Measurements from ENCODE around the gene SNAP91. TPM values are rescaled to one million over a fixed set of nuclear protein-coding genes. Genes with fewer than 3 reads are reported as not detected.
"Not testable (repeated sequence)": the region's sequence is repeated elsewhere in the genome, so short reads cannot be mapped to it uniquely, and the experiment has no call there.

Gene SNAP91
- total RNA-seq, 2 donors from 2014 or later: not detected

DNA sequence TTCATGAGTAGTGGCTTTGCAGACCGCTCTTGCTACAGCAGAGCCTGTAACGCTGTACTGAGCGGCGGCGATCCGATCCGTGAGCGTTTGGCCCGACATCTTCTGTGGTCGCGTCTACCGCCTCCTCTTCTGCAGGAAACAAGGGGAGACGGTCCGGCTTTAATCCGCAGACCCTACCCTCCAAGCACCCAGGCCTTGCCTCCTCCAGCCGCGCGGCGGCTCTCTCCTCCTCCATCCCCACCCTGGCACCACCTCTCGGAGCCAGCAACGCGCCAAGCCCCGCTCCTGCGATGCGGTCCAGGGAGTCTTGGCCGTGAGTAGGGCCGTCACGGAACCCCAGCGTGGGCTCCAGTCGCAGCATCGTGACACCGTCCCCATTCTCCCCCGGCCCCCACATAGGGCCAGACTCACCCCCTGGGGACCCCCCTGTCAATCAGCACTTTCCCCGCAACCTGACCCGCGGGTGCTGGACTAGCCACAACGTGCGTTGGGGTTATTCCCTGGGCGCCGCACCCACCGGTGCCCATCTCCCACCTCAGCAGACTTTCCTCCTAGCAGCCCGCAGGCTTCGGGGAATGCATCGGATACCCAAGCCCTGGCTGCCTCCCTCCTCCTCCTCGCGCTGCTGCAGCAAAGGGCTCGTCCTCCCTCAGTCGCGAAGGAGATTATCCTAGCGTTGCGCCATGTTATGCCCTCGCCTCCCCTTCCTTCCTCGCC is 914 bp downstream of the SNAP91 start:
- peak overlapping the region in 1 of 2 donors; percentile 58 for H3K4me3 Mint-ChIP-seq
- peak in 1 of 2 donors; percentile 0 for DNase-seq
- H3K27me3 Mint-ChIP-seq (ENCODE audit: low read depth): peaks cover 38% of the 10 kb centered on the region

DNA sequence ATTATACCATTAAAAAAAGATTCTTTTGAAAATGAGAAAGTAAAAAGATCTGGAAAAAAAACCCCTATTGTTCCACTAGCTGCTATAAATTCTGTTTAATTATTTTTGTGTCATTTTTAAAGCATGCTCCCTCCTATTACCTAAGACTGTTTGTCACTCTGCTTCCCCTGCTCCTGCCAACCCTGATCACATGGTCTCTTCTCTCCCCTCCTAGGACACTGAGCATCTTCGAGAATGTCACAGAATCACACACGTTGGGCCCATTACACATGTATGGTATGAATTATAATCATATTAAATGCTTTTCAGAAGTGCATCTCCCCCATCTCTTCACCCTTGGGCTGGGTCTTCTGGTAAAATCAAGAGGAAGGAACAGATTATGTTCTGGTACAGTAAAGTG is 6.2 kb downstream of the SNAP91 start:
- Mint-ChIP-seq H3K27ac (no peak overlapping the region), H3K4me1 (ENCODE audit: low read depth) (no peaks in the 10 kb centered on the region), H3K27me3 (ENCODE audit: low read depth) (peaks cover 20% of the 10 kb centered on the region), H3K36me3 (ENCODE audit: insufficient read depth in 2 of 2) (no peaks in the 10 kb centered on the region), H3K4me3 (no peak overlapping the region), H3K9me3 (no peaks in the 10 kb centered on the region)
- ATAC-seq (replicated peaks in 1 of 2) (no peak), DNase-seq (no peak)

More for the DNA sequence above, 914 bp downstream of the SNAP91 start:
- H3K9me3 Mint-ChIP-seq: peaks cover 2 to 4% of the 10 kb centered on the region in 2 donors
- no peak overlapping the region for H3K27ac Mint-ChIP-seq
- H3K36me3 Mint-ChIP-seq (ENCODE audit: insufficient read depth in 2 of 2): peaks cover 2% of the 10 kb centered on the region in 2 donors
- no peak for ATAC-seq (replicated peaks in 1 of 2)
- peaks cover 4% of the 10 kb centered on the region for H3K4me1 Mint-ChIP-seq (ENCODE audit: low read depth)

DNA sequence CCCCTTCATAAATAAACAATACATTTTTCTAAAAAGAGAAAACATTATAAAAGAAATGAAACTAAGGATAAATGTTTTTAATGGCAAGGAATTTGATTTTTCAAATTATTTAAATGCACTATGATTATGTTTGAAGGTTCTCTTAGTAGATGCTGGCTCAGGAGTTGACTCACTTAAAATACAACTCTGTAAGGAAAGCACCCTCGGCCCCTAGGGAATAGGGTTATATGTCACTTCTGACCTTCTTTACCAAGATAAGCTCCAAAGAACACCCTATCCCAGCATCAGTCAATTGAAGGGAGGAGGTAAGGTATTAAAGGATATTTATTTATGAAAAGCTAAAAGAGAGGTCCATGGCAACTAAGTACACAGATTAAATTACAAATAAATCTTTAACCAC is 6.8 kb downstream of the SNAP91 start:
- H3K9me3 Mint-ChIP-seq: no peaks in the 10 kb centered on the region
- no peaks in the 10 kb centered on the region for H3K4me1 Mint-ChIP-seq (ENCODE audit: low read depth)
- ATAC-seq (replicated peaks in 1 of 2) (no peak), DNase-seq (no peak)
- H3K27me3 Mint-ChIP-seq (ENCODE audit: low read depth): peaks cover 13% of the 10 kb centered on the region
- no peak overlapping the region for H3K27ac Mint-ChIP-seq
- H3K4me3 Mint-ChIP-seq: no peak overlapping the region
- H3K36me3 Mint-ChIP-seq (ENCODE audit: insufficient read depth in 2 of 2): no peaks in the 10 kb centered on the region

DNA sequence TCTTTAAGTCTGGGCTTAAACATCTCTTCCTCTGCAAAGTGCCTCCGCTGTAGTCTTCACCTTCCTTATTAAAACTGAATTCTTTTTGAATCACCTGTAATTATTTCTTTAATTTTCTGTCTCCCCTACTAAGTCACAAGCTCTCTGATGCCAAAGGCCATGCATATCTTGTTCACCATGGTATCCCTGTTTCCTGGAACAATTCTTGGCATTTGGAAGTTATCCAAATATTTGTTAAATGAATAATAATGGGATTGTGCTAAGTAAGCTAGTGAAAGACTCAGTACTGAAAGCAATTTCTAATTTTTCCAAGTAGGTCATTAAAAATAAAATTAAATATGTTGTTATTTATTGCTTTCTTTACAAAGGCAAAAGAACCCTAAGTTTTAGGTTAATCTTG is 12.2 kb downstream of the SNAP91 start:
- Mint-ChIP-seq H3K4me1 (ENCODE audit: low read depth) (no peaks in the 10 kb centered on the region), H3K27me3 (ENCODE audit: low read depth) (no peaks in the 10 kb centered on the region), H3K4me3 (no peak overlapping the region), H3K9me3 (peaks cover 1 to 4% of the 10 kb centered on the region in 2 donors), H3K36me3 (ENCODE audit: insufficient read depth in 2 of 2) (no peaks in the 10 kb centered on the region), H3K27ac (no peak overlapping the region)
- no peak for ATAC-seq (replicated peaks in 1 of 2)
- DNase-seq: no peak

DNA sequence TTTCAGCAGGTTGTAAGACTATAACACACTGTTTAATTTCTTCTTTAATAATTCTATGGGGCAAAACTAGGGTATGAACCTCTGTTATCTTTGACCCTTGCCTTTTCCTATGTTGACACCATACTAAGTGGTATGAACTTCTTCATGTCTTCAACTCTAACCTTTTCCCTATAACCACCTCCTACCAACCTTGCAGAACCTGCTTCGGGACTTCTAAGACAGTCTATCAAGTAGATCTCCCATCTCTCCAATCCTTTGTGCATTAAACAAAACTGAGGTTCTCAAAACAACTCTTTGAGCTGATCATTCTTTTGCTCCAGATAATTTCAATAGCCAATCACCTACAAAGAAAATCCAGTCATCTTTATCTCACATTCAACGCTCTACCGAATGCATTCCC is 23.4 kb downstream of the SNAP91 start:
- no peak for DNase-seq
- H3K4me3 Mint-ChIP-seq: no peak overlapping the region
- H3K4me1 Mint-ChIP-seq (ENCODE audit: low read depth): no peaks in the 10 kb centered on the region

DNA sequence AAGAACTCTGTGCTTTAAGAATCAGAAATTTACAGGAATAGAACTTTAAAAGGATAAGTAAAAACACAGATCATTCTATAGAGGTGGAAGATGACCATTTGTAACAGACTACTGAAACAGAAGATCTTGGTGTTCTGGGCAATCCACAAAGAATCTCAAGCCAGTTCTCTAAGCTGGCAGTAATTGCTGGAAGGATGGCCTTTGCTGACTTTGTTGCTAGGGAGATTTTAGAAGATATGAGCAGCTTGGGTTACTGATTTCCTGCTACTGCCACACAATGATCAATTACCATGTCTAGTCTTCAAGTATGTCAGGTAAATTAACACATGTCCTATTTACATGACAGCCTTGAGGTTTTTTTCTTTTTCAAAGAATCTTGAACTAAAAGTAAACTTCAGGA is 31.1 kb downstream of the SNAP91 start:
- Mint-ChIP-seq H3K27me3 (ENCODE audit: low read depth) (no peaks in the 10 kb centered on the region), H3K4me1 (ENCODE audit: low read depth) (no peaks in the 10 kb centered on the region), H3K36me3 (ENCODE audit: insufficient read depth in 2 of 2) (no peaks in the 10 kb centered on the region), H3K9me3 (peaks cover 0 to 1% of the 10 kb centered on the region in 2 donors), H3K27ac (no peak overlapping the region), H3K4me3 (no peak overlapping the region)
- no peak for DNase-seq
- ATAC-seq (replicated peaks in 1 of 2): no peak

More for the DNA sequence above, 23.4 kb downstream of the SNAP91 start:
- H3K36me3 Mint-ChIP-seq (ENCODE audit: insufficient read depth in 2 of 2): no peaks in the 10 kb centered on the region
- H3K27ac Mint-ChIP-seq: no peak overlapping the region
- H3K27me3 Mint-ChIP-seq (ENCODE audit: low read depth): no peaks in the 10 kb centered on the region
- ATAC-seq (replicated peaks in 1 of 2): no peak
- peaks cover 3 to 6% of the 10 kb centered on the region in 2 donors for H3K9me3 Mint-ChIP-seq

DNA sequence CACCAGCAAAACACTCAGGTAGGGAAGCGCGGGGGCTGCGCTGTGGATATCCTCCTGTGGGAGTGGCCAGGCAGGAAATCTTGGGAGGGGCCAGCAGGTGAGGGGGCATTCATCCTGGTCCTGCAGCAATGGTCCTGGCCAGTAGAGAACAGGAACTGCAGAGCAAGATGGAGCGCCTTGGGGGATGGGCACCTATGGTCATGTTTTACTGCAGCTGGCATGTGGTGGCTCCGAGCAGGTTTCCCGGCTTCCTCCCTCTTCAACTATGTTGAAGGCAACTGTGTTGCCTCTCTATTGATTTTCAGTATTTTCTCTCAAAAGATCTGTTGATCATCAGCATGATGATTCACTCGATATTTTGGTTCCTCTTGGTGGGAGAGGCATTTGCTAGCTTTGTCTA is 70.9 kb downstream of the SNAP91 start:
- no peak for ATAC-seq (replicated peaks in 1 of 2)
- Mint-ChIP-seq H3K4me1 (ENCODE audit: low read depth) (no peaks in the 10 kb centered on the region), H3K4me3 (no peak overlapping the region), H3K27me3 (ENCODE audit: low read depth) (peaks cover 6% of the 10 kb centered on the region), H3K27ac (no peak overlapping the region), H3K36me3 (ENCODE audit: insufficient read depth in 2 of 2) (no peaks in the 10 kb centered on the region), H3K9me3 (peaks cover 0 to 2% of the 10 kb centered on the region in 2 donors)
- DNase-seq: no peak

DNA sequence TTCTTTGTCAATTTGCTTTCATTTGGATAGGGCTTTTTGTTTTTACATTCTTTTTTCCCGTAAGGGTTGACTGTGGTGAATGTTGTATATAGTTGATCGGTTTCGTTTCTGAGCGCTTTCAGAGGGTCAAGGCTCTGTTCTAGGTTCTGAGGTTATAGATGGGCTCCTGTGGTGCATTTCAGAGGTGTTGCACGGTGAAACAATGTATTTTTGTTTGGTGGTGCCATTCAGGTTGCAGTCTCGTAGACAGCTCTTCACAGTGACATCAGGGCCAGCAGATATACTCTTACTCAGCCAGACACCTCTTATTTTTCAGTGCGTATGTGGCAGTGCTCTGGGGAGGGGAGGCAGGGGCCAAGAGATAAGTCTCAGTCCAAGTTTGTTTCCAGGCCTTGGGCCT is 72.1 kb downstream of the SNAP91 start:
- H3K9me3 Mint-ChIP-seq: peaks cover 0 to 2% of the 10 kb centered on the region in 2 donors
- ATAC-seq (replicated peaks in 1 of 2) (no peak), DNase-seq (no peak)
- H3K27ac Mint-ChIP-seq: no peak overlapping the region
- peaks cover 6% of the 10 kb centered on the region for H3K27me3 Mint-ChIP-seq (ENCODE audit: low read depth)
- no peaks in the 10 kb centered on the region for H3K36me3 Mint-ChIP-seq (ENCODE audit: insufficient read depth in 2 of 2)
- H3K4me1 Mint-ChIP-seq (ENCODE audit: low read depth): no peaks in the 10 kb centered on the region
- H3K4me3 Mint-ChIP-seq: no peak overlapping the region

DNA sequence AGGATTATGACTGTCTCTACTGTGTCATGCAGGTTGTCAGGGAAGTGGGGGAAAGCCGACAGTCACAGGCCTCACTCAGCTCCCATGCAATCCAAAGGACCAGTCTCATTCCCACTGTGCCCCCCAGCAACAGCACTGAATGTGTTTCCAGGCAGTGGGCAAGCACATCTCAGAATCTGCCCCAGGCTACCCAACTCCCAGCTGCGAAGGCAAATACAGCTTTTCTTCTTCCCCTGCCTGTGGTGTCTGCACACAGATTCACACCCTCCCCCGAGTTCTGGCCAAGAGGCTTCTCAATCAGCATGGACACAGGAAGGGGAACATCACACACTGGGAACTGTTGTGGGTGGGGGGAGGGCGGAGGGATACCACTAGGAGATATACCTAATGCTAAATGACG is 75.3 kb downstream of the SNAP91 start:
- peaks cover 0 to 5% of the 10 kb centered on the region in 2 donors for H3K9me3 Mint-ChIP-seq
- H3K4me3 Mint-ChIP-seq: no peak overlapping the region
- no peak for ATAC-seq (replicated peaks in 1 of 2)
- no peak for DNase-seq
- peaks cover 0 to 2% of the 10 kb centered on the region in 2 donors for H3K36me3 Mint-ChIP-seq (ENCODE audit: insufficient read depth in 2 of 2)
- H3K4me1 Mint-ChIP-seq (ENCODE audit: low read depth): no peaks in the 10 kb centered on the region
- no peak overlapping the region for H3K27ac Mint-ChIP-seq
- peaks cover 6% of the 10 kb centered on the region for H3K27me3 Mint-ChIP-seq (ENCODE audit: low read depth)

DNA sequence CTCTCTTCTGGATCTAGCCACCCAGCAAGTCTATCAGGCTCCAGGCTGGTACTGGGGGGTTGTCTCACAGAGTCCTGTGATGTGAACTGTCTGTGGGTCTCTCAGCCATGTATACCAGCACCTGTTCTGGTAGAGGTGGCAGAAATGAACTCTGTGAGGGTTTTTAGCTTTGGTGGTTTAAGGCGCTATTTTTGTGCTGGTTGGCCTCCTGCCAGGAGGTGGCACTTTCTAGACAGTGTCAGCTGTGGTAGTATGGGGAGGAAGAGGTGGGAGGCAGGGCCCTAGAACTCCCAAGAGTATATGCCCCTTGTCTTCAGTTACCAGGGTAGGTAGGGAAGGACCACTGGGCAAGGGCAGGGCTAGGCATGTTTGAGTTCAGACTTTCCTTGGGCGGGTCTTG is 75.8 kb downstream of the SNAP91 start:
- Mint-ChIP-seq H3K9me3 (peaks cover 0 to 5% of the 10 kb centered on the region in 2 donors), H3K36me3 (ENCODE audit: insufficient read depth in 2 of 2) (peaks cover 0 to 2% of the 10 kb centered on the region in 2 donors), H3K4me3 (no peak overlapping the region), H3K27ac (no peak overlapping the region), H3K27me3 (ENCODE audit: low read depth) (peaks cover 6% of the 10 kb centered on the region), H3K4me1 (ENCODE audit: low read depth) (no peaks in the 10 kb centered on the region)
- ATAC-seq (replicated peaks in 1 of 2) (no peak), DNase-seq (no peak)

DNA sequence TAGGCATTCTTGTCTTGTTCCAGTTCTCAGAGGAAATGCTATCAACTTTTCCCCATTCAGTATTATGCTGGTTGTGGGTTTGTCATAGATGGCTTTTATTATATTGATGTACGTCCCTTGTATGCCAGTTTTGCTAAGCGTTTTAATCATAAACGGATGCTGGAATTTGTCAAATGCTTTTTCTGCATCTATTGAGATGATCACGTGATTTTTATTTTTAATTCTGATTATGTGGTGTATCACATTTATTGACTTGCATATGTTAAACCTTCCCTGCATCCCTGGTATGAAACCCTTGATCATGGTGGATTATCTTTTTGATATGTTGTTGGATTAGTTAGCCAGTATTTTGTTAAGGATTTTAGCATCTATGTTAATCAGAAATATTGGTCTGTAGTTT is 79.0 kb downstream of the SNAP91 start:
- H3K4me1 Mint-ChIP-seq (ENCODE audit: low read depth); H3K27me3 Mint-ChIP-seq (ENCODE audit: low read depth); DNase-seq; H3K4me3 Mint-ChIP-seq; H3K36me3 Mint-ChIP-seq (ENCODE audit: insufficient read depth in 2 of 2); H3K27ac Mint-ChIP-seq; H3K9me3 Mint-ChIP-seq; ATAC-seq (replicated peaks in 1 of 2): not testable (repeated sequence)

DNA sequence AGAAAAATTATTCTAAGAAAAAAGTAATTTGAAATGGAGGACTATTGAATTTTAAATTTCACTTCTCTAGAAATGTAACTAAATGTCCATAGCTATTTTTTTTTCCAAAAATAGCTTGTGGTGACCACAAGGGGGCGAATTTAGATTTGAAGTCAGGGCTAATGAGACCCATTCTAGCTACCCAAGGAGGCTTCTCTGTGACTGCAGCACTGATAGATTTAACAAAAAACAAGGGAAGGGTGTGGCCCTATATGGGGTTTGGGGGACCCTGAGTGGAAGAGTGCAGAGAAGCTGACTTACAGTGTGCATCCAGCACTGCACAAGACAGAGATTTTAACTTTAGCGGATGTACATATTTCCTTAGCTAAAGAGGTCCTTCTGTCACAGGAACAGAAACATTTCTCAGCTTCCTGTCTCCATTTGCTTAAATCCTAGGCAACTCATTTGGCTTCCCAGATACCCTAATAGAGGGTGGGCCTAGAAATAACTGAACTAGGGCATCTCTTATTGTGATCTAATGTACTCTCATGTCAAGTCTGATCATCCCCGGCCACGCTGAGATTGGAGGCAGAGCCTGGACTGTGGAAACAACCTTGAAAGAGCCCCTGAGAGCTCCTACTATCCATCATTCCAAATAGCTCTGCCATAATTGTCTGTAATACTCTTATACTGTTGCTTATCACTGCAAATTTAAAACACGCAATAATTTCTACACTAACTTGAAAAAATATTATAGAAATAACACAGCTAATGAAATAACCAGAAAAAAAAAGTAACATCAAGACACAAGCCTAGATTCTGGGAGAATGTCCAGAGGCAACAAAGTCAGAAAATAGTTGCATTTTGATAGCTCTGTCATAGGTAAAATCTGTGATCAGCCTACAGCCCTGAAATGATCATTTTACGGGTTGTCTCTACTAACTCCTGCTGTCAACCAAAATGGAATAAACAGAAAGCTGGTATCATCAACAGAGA is 93.6 kb downstream of the SNAP91 start:
- H3K27ac Mint-ChIP-seq: no peak overlapping the region
- no peaks in the 10 kb centered on the region for H3K36me3 Mint-ChIP-seq (ENCODE audit: insufficient read depth in 2 of 2)
- no peaks in the 10 kb centered on the region for H3K9me3 Mint-ChIP-seq
- no peak overlapping the region for H3K4me3 Mint-ChIP-seq
- no peaks in the 10 kb centered on the region for H3K27me3 Mint-ChIP-seq (ENCODE audit: low read depth)
- ATAC-seq (replicated peaks in 1 of 2) (no peak), DNase-seq (no peak)
- H3K4me1 Mint-ChIP-seq (ENCODE audit: low read depth): no peaks in the 10 kb centered on the region

DNA sequence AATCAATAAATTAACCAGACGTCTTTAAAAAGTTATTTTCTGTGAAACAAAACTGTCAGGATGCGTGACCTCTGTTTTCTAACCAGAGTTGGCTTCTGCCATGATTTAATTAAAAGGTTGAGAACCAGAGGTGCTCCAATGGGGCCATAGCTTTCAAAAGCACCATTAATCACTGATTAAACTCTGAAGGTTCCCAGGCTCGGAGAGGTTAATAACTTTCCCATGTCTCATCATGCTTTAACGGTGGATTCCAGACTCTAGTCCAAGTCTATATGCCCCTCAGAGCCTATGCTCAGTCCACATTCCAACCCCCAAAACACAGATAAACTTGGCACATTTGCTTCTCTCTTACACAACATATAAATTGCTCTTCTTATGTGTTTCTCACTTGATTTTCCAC is 95.5 kb downstream of the SNAP91 start:
- ATAC-seq (replicated peaks in 1 of 2) (no peak), DNase-seq (no peak)
- Mint-ChIP-seq H3K27ac (no peak overlapping the region), H3K9me3 (no peaks in the 10 kb centered on the region), H3K4me1 (ENCODE audit: low read depth) (no peaks in the 10 kb centered on the region), H3K36me3 (ENCODE audit: insufficient read depth in 2 of 2) (no peaks in the 10 kb centered on the region), H3K27me3 (ENCODE audit: low read depth) (no peaks in the 10 kb centered on the region), H3K4me3 (no peak overlapping the region)
